Measurements from ENCODE around the gene HLA-A. TPM values are rescaled to one million over a fixed set of nuclear protein-coding genes. Genes with fewer than 3 reads are reported as not detected.

Gene HLA-A
- 2,388 TPM for total RNA-seq
- 1,000 to 10,000 TPM; 3,137 to 5,572 (median 4,009) TPM for polyA plus RNA-seq

DNA sequence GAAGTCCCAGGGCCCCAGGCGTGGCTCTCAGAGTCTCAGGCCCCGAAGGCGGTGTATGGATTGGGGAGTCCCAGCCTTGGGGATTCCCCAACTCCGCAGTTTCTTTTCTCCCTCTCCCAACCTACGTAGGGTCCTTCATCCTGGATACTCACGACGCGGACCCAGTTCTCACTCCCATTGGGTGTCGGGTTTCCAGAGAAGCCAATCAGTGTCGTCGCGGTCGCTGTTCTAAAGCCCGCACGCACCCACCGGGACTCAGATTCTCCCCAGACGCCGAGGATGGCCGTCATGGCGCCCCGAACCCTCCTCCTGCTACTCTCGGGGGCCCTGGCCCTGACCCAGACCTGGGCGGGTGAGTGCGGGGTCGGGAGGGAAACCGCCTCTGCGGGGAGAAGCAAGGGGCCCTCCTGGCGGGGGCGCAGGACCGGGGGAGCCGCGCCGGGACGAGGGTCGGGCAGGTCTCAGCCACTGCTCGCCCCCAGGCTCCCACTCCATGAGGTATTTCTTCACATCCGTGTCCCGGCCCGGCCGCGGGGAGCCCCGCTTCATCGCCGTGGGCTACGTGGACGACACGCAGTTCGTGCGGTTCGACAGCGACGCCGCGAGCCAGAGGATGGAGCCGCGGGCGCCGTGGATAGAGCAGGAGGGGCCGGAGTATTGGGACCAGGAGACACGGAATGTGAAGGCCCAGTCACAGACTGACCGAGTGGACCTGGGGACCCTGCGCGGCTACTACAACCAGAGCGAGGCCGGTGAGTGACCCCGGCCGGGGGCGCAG is at the start of gene HLA-A:
Gene HLA-A (plus strand): TSS at position 258 of the 778 bp plus-strand sequence. CDS start 22 bp downstream, at position 280.
- Histone ChIP-seq H3K9me3 (ENCODE audit: control insufficient read depth in 2 of 2, low read length in 2 of 2) (no peaks in the 10 kb centered on the region), H3K4me1 (ENCODE audit: control insufficient read depth, insufficient read depth, low read length, poor library complexity, severe bottlenecking) (peaks cover 43% of the 10 kb centered on the region), H3K27me3 (ENCODE audit: control insufficient read depth, insufficient read depth, low read length) (no peaks in the 10 kb centered on the region), H3K4me3 (ENCODE audit: low read depth, low read length) (peak within 1 kb of the TSS; percentile 96), H3K27ac (ENCODE audit: insufficient read depth, low read length, poor library complexity, severe bottlenecking) (peak within 1 kb of the TSS; percentile 99), H3K36me3 (ENCODE audit: control insufficient read depth, insufficient read depth, low read length) (peaks cover 38% of the 10 kb centered on the region)
- ATAC-seq (ENCODE audit: low read depth in 2 of 2) (peak; percentile 92), DNase-seq (peak; percentile 91 to 97 (median 95))
- Mint-ChIP-seq H3K36me3 (peaks cover 52% of the 10 kb centered on the region), H3K4me3 (peak within 1 kb of the TSS; percentile 95 to 99 (median 98)), H3K27ac (peak within 1 kb of the TSS; percentile 100), H3K27me3 (peaks cover 16% of the 10 kb centered on the region), H3K4me1 (peaks cover 19 to 55% (median 42%) of the 10 kb centered on the region in 4 donors), H3K9me3 (peaks cover 0 to 3% (median 0%) of the 10 kb centered on the region in 7 donors)

DNA sequence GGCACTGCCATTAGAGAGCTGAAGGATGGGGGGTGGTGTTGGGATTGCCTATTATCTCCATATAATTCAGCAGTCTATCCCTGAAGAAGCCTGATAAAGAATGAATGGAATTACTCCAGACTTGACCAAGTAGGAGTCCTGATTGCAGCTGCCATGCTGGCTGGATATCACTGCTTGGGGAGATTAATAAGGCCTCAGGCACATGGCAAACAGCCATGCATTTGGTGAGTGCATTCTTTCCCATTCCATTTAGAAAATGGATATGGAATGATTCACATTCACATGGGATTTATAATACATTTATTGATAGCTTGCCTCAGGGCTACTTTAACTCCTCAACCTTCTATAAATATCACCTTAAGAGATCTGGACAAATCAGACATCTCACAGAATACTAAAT is 49.6 kb upstream of the HLA-A start:
- H3K27me3 Mint-ChIP-seq, result no peaks in the 10 kb centered on the region
- no peak overlapping the region for H3K27ac ChIP-seq (ENCODE audit: insufficient read depth, low read length, poor library complexity, severe bottlenecking)
- no peak for DNase-seq

DNA sequence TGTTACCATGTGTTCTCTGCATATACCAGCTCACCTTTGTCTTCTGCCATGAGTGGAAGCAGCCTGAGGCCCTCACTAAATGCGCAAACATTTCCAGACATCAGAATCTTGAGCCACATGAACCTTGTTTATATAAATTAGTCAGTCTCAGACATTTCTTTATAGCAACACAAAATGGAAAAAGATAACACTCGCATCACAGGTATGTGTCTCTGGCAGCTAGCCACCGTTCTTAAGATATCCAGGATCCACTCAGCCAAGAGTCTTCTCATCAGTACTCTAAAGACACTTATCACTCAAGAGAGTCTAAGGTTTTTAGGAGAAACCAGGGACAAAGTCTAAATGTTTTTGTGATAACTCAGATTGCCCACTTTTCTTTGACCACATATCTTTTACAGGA is 43.1 kb upstream of the HLA-A start:
- Mint-ChIP-seq H3K27me3 (no peaks in the 10 kb centered on the region), H3K9me3 (peaks cover 0 to 4% (median 0%) of the 10 kb centered on the region in 7 donors), H3K27ac (no peak overlapping the region), H3K4me3 (no peak overlapping the region), H3K4me1 (no peaks in the 10 kb centered on the region), H3K36me3 (no peaks in the 10 kb centered on the region)
- no peak overlapping the region for H3K27ac ChIP-seq (ENCODE audit: insufficient read depth, low read length, poor library complexity, severe bottlenecking)
- no peak for DNase-seq
- no peaks in the 10 kb centered on the region for H3K9me3 ChIP-seq (ENCODE audit: control insufficient read depth in 2 of 2, low read length in 2 of 2)
- no peaks in the 10 kb centered on the region for H3K4me1 ChIP-seq (ENCODE audit: control insufficient read depth, insufficient read depth, low read length, poor library complexity, severe bottlenecking)
- no peak for ATAC-seq (ENCODE audit: low read depth in 2 of 2)
- no peak overlapping the region for H3K4me3 ChIP-seq (ENCODE audit: low read depth, low read length)
- H3K27me3 ChIP-seq (ENCODE audit: control insufficient read depth, insufficient read depth, low read length), result no peaks in the 10 kb centered on the region
- H3K36me3 ChIP-seq (ENCODE audit: control insufficient read depth, insufficient read depth, low read length), result no peaks in the 10 kb centered on the region

More for the DNA sequence above, 49.6 kb upstream of the HLA-A start:
- Mint-ChIP-seq H3K9me3 (peaks cover 0 to 2% (median 0%) of the 10 kb centered on the region in 7 donors), H3K27ac (no peak overlapping the region), H3K4me1 (peaks cover 0 to 6% (median 1%) of the 10 kb centered on the region in 4 donors), H3K4me3 (peak overlapping the region in 1 of 4 donors; percentile 24), H3K36me3 (peaks cover 3% of the 10 kb centered on the region)
- no peaks in the 10 kb centered on the region for H3K36me3 ChIP-seq (ENCODE audit: control insufficient read depth, insufficient read depth, low read length)
- H3K9me3 ChIP-seq (ENCODE audit: control insufficient read depth in 2 of 2, low read length in 2 of 2), result no peaks in the 10 kb centered on the region
- no peak overlapping the region for H3K4me3 ChIP-seq (ENCODE audit: low read depth, low read length)
- no peaks in the 10 kb centered on the region for H3K27me3 ChIP-seq (ENCODE audit: control insufficient read depth, insufficient read depth, low read length)
- H3K4me1 ChIP-seq (ENCODE audit: control insufficient read depth, insufficient read depth, low read length, poor library complexity, severe bottlenecking), result peaks cover 7% of the 10 kb centered on the region
- no peak for ATAC-seq (ENCODE audit: low read depth in 2 of 2)

DNA sequence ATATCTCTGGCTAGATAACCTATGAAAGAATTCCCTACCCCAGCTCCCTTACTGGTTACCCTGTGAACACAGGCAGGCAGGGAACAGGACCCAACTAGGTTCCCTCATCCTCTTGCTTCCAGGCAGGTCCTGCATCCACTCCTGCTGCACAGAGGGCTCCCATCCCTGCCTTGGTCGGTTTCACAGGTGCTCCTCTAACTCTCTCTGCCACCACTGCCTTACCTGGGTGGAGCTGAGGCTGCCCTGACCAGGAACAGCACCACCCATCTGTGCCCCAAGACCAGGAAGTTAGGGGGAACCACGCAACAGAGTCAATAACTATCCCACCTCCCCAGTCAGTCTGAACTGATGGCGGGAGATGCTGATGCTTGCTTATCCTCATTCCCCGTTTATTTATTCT is 37.0 kb upstream of the HLA-A start:
- no peak overlapping the region for H3K4me3 Mint-ChIP-seq
- no peaks in the 10 kb centered on the region for H3K9me3 Mint-ChIP-seq
- H3K36me3 Mint-ChIP-seq, result no peaks in the 10 kb centered on the region
- H3K4me1 Mint-ChIP-seq, result peaks cover 0 to 5% (median 0%) of the 10 kb centered on the region in 4 donors
- no peak overlapping the region for H3K27ac Mint-ChIP-seq
- H3K36me3 ChIP-seq (ENCODE audit: control insufficient read depth, insufficient read depth, low read length), result no peaks in the 10 kb centered on the region
- H3K4me1 ChIP-seq (ENCODE audit: control insufficient read depth, insufficient read depth, low read length, poor library complexity, severe bottlenecking), result no peaks in the 10 kb centered on the region
- no peak overlapping the region for H3K4me3 ChIP-seq (ENCODE audit: low read depth, low read length)
- no peaks in the 10 kb centered on the region for H3K9me3 ChIP-seq (ENCODE audit: control insufficient read depth in 2 of 2, low read length in 2 of 2)
- no peaks in the 10 kb centered on the region for H3K27me3 ChIP-seq (ENCODE audit: control insufficient read depth, insufficient read depth, low read length)
- ATAC-seq (ENCODE audit: low read depth in 2 of 2) (no peak), DNase-seq (no peak)
- H3K27ac ChIP-seq (ENCODE audit: insufficient read depth, low read length, poor library complexity, severe bottlenecking), result no peak overlapping the region
- H3K27me3 Mint-ChIP-seq, result no peaks in the 10 kb centered on the region

DNA sequence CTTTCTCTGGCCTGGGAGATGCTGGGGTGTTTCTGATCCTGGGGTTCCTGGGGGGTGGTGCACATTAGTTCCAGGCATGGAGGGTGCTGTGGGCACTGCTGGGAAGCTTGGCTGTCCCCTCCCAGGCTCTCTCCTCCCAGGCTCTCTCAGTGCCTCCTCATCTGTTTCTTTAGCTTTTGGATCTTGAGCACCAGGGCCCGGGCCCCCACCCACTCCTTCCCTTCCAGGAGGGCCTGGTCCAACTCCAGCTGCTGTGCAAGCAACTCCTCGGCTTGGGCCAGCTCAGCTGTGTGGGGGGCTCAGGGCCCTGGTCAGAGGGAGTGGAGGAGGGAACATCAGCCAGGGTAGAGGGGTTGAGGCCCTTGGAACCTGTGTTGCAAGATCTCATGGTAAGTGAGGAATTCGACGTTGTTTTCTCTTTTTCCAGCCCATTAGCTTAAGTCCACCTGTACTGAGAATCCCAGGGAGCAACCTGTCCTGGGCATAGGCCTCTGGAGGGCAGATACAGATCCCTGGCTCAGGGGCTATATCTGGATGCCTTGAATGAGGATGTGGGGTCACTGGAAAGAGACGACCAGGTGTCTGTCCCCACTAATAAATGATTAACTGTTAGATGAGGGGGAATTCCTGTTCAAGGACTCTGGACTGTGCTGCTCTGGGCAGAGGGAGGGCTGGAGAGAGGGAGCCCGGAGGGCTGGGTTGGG is 34.5 kb upstream of the HLA-A start:
- no peaks in the 10 kb centered on the region for H3K27me3 Mint-ChIP-seq
- peaks cover 5% of the 10 kb centered on the region for H3K36me3 Mint-ChIP-seq
- H3K9me3 Mint-ChIP-seq, result no peaks in the 10 kb centered on the region
- H3K9me3 ChIP-seq (ENCODE audit: control insufficient read depth in 2 of 2, low read length in 2 of 2), result no peaks in the 10 kb centered on the region
- no peaks in the 10 kb centered on the region for H3K4me1 ChIP-seq (ENCODE audit: control insufficient read depth, insufficient read depth, low read length, poor library complexity, severe bottlenecking)
- no peaks in the 10 kb centered on the region for H3K27me3 ChIP-seq (ENCODE audit: control insufficient read depth, insufficient read depth, low read length)
- H3K4me1 Mint-ChIP-seq, result peaks cover 0 to 5% (median 0%) of the 10 kb centered on the region in 4 donors
- no peak for DNase-seq
- no peak overlapping the region for H3K4me3 ChIP-seq (ENCODE audit: low read depth, low read length)
- no peaks in the 10 kb centered on the region for H3K36me3 ChIP-seq (ENCODE audit: control insufficient read depth, insufficient read depth, low read length)
- no peak overlapping the region for H3K27ac ChIP-seq (ENCODE audit: insufficient read depth, low read length, poor library complexity, severe bottlenecking)
- no peak overlapping the region for H3K4me3 Mint-ChIP-seq
- no peak for ATAC-seq (ENCODE audit: low read depth in 2 of 2)
- H3K27ac Mint-ChIP-seq, result no peak overlapping the region

DNA sequence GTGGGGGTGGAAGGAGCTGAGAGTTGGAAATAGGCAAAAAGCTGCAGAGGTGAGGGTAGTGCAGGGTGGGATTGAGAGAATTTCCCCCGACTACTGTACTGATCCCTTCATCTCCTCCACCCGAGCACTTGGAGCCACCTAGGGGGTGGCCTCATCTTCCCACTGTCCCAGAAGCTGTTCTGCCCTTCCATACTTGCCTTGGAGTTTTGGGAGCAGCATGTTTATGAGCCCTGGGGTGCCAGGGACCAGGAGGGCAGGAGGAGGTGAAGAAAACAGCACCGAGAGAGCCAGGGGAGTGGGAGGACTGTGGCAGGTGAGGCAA is 34.0 kb upstream of the HLA-A start:
- Mint-ChIP-seq H3K9me3 (no peaks in the 10 kb centered on the region), H3K27ac (no peak overlapping the region)
- ATAC-seq (ENCODE audit: low read depth in 2 of 2), result no peak

DNA sequence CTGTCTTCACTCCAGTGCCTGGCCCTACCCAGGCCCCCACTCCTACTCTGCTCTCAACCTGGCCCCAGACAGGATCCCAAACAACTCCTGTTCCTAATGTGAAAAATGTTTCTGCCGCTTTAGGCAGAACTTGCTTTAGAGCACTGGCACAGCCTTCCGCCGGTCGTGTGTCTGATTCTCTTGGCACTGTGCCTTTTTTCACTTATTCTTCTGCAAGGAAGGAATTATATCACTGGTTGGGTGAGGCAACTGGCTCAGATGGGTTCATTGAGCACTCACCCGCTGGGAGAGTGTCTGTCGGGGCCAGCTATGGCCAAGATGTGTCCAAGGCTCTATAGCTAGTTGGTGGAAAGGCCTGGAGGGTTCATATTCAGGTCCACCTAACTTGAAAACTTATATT is 33.6 kb upstream of the HLA-A start:
- Histone ChIP-seq H3K36me3 (ENCODE audit: control insufficient read depth, insufficient read depth, low read length) (no peaks in the 10 kb centered on the region), H3K9me3 (ENCODE audit: control insufficient read depth in 2 of 2, low read length in 2 of 2) (no peaks in the 10 kb centered on the region), H3K27me3 (ENCODE audit: control insufficient read depth, insufficient read depth, low read length) (no peaks in the 10 kb centered on the region), H3K27ac (ENCODE audit: insufficient read depth, low read length, poor library complexity, severe bottlenecking) (no peak overlapping the region), H3K4me1 (ENCODE audit: control insufficient read depth, insufficient read depth, low read length, poor library complexity, severe bottlenecking) (no peaks in the 10 kb centered on the region), H3K4me3 (ENCODE audit: low read depth, low read length) (no peak overlapping the region)
- Mint-ChIP-seq H3K4me1 (peaks cover 0 to 5% (median 0%) of the 10 kb centered on the region in 4 donors), H3K9me3 (no peaks in the 10 kb centered on the region), H3K36me3 (peaks cover 5% of the 10 kb centered on the region), H3K27ac (no peak overlapping the region), H3K4me3 (no peak overlapping the region), H3K27me3 (no peaks in the 10 kb centered on the region)
- DNase-seq (no peak), ATAC-seq (ENCODE audit: low read depth in 2 of 2) (no peak)

More for the DNA sequence above, 34.0 kb upstream of the HLA-A start:
- Histone ChIP-seq H3K4me3 (ENCODE audit: low read depth, low read length) (no peak overlapping the region), H3K27me3 (ENCODE audit: control insufficient read depth, insufficient read depth, low read length) (no peaks in the 10 kb centered on the region), H3K27ac (ENCODE audit: insufficient read depth, low read length, poor library complexity, severe bottlenecking) (no peak overlapping the region), H3K4me1 (ENCODE audit: control insufficient read depth, insufficient read depth, low read length, poor library complexity, severe bottlenecking) (no peaks in the 10 kb centered on the region), H3K36me3 (ENCODE audit: control insufficient read depth, insufficient read depth, low read length) (no peaks in the 10 kb centered on the region), H3K9me3 (ENCODE audit: control insufficient read depth in 2 of 2, low read length in 2 of 2) (no peaks in the 10 kb centered on the region)
- H3K4me1 Mint-ChIP-seq, result peaks cover 0 to 5% (median 0%) of the 10 kb centered on the region in 4 donors
- peaks cover 5% of the 10 kb centered on the region for H3K36me3 Mint-ChIP-seq
- no peaks in the 10 kb centered on the region for H3K27me3 Mint-ChIP-seq
- DNase-seq, result no peak
- no peak overlapping the region for H3K4me3 Mint-ChIP-seq

Data from CD4-positive, CD25-positive, alpha-beta regulatory T cell (primary cell).